NCI-H187 treated with DMSO at 0.1 percent for 48 hours (cell line): ENCODE results near the gene KRTAP2-1.
"Not testable (repeated sequence)": the region's sequence is repeated elsewhere in the genome, so short reads cannot be mapped to it uniquely, and the experiment has no call there.

ENCODE experiments used
- DNase-seq: peaks from one replicate; lab custom pipeline; 2025; lab: John Stamatoyannopoulos, UW

Gene KRTAP2-1, protein sequence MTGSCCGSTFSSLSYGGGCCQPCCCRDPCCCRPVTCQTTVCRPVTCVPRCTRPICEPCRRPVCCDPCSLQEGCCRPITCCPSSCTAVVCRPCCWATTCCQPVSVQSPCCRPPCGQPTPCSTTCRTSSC

DNA sequence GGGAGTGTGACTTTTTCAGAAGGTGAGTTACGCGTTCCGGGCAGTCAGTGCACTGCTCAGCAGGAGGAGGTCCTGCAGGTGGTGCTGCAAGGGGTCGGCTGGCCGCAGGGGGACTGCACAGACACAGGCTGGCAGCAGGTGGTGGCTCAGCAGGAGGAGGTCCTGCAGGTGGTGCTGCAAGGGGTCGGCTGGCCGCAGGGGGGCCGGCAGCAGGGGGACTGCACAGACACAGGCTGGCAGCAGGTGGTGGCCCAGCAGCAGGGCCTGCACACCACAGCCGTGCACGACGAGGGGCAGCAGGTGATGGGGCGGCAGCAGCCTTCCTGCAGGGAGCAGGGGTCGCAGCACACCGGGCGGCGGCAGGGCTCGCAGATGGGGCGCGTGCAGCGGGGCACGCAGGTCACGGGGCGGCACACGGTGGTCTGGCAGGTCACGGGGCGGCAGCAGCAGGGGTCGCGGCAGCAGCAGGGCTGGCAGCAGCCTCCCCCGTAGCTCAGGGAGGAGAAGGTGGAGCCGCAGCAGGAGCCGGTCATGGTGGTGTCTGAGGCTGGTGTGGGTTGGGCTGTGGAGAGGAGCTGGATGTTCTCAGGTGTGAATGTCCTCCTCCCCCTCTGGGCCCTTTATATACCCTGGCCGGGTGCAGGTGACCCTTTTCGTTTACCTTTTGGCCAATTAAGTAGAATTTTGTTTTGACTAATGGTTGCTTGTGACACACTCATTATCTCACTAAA, at the start of gene KRTAP2-1:
Gene KRTAP2-1, minus strand, starts transcription at position 582 of the 731 bp plus-strand sequence. Its CDS starts 49 bp downstream, at position 533.
- DNase-seq: not testable (repeated sequence)

DNA sequence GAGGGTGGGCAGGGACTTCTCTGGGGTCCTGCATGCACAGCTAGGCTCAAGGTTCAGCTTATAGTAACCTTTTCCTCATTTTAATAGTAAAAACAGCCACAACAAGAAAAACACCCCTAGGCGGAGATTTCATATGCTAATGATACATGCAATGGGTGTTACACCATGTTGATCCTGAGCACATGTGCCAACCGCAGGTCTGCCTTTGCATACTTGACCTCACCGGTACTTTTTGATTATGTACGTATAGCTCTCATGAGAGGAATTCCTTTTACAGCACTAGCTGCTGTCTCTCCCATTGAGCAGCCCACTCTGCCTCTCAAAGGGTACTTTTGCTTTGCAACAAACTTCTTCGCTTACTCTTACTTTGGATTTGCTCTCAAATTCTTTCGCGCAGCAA, 48.9 kb upstream of the KRTAP2-1 start:
- no peak for DNase-seq

DNA sequence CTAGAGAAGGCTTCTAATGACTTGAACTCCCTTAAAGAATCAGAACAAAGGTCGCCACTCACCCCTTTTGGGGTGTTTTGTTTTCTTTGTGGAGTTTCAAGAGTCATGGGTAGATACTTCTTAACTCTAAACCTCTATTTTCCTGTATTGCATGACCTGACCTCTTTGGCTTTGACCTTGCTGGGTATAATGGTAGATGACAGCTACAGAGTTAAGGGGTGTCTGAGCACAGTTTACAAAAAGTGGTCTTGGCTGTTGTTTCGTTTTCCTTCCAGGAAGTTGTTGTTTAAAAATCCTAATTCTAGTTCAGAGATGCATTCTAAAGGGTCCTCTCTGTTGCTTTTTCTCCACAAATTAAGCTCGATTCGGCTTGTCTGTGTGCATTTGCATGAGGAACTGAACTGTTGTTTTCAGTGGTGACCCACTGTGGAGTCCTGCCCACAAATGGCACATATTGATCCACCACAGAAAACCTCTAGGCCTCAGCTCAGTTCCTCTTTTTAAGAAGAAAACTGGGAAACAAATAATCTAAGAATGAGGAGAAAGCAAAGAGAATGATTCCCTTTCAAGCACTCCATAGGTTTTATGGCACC, 41.7 kb upstream of the KRTAP2-1 start:
- DNase-seq: not testable (repeated sequence)

DNA sequence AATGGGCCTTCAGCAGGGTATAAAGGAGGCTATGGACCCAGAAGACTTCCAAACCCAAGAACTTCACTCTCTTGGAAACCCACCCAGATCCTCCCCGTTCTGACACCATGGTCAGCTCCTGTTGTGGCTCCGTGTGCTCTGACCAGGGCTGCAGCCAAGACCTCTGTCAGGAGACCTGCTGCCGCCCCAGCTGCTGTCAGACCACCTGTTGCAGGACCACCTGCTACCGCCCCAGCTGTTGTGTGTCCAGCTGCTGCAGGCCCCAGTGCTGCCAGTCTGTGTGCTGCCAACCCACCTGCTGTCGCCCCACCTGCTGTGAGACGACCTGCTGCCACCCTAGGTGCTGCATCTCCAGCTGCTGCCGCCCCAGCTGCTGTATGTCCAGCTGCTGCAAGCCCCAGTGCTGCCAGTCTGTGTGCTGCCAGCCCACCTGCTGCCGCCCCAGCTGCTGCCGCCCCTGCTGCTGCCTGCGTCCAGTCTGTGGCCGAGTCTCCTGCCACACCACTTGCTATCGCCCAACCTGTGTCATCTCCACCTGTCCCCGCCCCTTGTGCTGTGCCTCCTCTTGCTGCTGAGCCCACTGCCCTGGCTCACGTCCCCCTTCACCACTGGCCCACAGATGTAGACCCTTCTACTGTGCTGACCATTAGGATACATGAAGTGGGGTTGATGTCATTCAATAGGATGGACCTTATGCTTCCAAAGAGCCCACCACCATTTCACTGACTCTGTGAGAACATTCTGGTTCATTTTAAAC, 37.2 kb upstream of the KRTAP2-1 start, which contains the start of gene KRTAP4-7:
Gene KRTAP4-7, plus strand, starts transcription at position 51 of the 757 bp plus-strand sequence. Its CDS starts 57 bp downstream, at position 108.
- DNase-seq: not testable (repeated sequence)

DNA sequence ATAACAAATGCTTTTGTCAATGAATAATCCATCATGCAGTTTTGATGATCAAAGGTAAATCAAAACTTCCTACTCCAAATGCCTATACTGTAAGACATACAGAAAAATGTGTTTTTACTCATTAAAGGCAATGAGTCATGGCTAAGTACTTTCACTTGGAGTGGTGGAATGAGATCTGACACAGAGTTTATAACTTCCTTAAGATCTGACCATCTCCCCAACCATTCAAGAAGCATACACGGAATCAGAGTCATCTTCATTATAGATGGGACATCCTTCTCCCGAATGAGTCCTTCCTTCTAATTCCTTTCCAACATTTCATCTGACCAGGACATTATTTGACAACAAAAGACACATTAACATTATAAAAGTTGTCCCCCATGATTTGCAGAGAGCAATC, 36.3 kb upstream of the KRTAP2-1 start:
- DNase-seq: not testable (repeated sequence)

DNA sequence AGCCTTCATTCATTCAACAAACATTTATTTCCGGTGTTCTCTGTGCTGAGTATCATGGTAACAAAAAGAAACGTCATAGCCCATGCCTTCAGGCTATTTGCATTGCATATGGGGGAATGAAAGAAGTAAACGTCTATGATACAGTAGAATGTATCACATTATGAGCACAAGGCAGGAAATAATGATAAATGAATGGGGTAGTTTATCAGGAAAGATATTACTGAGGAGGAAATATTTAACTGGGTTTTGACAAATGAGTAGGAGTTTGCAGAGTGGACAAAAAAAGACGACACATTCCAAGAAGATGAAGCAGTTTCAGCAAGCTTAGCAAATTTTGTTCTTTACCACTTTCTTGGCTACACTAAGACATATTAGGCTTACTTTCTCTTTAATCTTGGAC, 35.5 kb upstream of the KRTAP2-1 start:
- DNase-seq: no peak

DNA sequence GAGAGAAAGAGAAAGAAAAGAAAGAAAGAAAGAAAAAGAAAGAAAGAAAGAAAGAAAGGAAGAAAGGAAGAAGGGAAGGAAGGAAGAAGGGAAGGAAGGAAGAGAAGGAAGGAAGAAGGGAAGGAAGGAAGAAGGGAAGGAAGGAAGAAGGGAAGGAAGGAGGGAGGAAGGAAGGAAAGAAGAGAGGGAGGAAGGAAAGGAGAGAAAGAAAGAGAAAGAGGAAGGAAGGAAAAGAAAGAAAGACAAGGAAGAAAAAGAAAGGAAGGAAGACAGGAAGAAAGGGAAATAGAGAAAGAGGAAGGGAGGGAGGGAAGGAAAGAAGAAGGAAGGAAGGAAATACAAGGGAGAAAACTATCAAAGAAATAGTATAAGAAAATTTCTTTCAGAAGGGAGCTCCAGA, 29.7 kb upstream of the KRTAP2-1 start:
- no peak for DNase-seq

DNA sequence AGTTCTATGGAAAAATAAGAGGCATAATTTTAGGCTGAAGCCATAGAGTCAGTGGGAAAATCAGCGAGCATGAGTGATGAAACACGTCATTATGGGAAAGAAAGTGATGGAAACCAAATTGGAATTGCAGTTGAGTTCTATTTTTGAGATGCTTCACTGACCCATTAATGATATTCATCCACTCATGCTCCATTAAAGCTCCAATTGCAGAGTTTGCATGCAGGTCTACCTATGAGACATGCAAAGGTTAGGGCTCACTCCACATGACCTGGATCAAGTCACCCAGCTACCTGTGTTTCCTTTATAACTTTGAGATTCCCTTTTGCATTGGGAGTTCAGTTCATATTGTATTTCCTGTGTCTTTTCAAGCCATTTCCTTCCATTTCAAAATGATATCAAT, 26.6 kb upstream of the KRTAP2-1 start:
- no peak for DNase-seq

DNA sequence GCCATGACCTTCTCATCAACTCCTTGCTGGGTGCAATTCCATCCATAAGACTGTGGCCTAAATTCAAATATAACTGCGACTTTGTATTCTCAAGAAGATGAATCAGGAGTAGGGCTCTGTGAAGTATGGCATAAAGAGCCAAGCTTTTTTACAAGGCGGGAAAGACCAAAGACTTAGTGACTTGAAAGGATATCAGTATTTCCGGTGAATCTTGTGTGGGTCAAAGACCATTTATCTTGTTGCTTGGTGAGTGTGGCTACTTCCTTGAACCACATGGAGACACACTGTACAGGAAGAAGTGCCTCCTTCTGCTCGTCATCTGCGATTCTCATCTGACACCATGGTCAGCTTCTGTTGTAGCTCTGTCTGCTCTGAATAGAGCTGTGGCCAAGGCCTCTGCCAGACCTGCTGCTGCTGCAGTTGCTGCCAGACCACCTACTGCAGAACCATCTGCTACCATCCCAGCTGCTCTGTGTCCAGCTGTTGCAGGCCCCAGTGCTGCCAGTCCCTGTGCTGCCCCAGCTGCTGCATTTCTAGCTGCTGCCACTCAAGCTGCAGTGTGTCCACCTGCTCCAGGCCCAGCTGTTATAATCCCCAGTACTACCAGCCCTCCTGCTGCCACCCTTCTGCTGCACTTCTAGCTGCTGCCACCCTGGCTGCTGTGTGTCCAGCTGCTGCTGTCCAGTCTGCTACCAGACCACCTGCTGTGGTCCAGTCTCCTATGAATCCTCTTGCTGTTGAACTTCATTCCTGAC, 24.7 kb upstream of the KRTAP2-1 start:
- no peak for DNase-seq

DNA sequence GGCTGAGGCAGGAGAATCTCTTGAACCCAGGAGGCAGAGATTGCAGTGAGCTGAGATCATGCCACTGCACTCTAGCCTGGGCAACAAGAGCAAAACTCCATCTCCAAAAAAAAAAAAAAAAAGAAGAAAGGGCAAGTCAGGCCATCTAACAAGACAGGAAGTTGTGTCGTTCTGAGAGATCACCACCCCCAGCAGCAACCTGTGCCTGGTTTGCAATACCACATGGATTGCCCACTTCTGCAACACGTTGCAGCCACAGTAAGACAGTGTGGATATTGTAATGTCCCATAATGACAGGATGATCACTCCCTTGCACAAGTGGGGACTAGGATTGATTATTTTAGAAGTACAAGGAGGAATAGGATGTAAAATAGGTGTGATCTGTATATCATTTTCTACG, 21.9 kb upstream of the KRTAP2-1 start:
- no peak for DNase-seq

DNA sequence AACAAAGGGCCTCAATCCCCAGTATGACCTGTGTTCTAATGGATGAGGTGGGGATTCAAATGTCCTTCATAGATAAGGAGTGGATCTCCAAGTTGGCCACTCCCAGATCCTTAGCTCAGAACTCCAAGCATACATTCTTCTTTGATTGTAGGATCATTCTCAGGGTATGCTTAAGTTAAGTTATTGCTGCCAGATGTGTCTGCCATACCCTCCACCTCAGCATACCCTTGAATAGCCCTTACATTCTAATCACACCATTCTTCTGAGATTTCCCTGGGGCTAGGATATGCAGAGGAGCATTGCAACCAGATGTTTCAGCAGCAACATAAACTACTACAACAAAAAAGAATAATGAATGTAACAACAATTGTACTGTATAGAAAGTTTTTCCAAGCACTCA, 20.2 kb upstream of the KRTAP2-1 start:
- DNase-seq: no peak

DNA sequence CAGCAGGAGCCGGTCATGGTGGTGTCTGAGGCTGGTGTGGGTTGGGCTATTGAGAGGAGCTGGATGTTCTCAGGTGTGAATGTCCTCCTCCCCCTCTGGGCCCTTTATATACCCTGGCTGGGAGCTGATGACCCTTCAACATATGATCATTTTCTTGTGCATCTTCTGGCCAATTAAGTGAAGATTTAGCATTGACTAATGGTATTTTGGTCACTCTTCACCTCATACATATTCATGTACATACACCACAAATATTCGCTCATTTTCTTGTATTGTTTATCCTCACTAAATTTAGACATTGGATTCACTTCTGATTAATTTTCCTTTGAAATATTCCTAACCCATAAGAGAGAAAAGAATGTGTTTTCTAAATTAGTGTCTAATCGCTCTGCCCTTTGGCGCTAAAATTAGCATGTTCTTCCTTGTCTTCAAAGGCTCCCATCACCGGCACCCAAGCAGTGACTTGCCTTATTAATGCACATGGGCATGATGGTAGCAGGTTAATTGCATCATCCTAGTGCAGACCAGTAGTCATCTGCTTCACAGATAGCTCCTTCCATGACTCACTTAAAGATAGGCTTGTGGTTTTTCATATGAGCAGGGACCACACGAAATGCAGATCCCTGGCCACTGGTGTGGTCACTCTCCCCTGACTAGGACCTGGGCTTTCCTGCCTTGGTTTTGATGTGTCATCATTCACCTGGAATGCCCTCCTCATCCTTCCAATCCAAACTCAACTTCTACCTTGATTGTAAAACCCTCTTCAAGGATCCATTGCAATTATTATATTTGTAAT, 18.9 kb upstream of the KRTAP2-1 start, which contains the start of gene KRTAP2-4:
Gene KRTAP2-4, minus strand, starts transcription at position 51 of the 796 bp plus-strand sequence. Its CDS starts 34 bp downstream, at position 17.
- DNase-seq: no peak

DNA sequence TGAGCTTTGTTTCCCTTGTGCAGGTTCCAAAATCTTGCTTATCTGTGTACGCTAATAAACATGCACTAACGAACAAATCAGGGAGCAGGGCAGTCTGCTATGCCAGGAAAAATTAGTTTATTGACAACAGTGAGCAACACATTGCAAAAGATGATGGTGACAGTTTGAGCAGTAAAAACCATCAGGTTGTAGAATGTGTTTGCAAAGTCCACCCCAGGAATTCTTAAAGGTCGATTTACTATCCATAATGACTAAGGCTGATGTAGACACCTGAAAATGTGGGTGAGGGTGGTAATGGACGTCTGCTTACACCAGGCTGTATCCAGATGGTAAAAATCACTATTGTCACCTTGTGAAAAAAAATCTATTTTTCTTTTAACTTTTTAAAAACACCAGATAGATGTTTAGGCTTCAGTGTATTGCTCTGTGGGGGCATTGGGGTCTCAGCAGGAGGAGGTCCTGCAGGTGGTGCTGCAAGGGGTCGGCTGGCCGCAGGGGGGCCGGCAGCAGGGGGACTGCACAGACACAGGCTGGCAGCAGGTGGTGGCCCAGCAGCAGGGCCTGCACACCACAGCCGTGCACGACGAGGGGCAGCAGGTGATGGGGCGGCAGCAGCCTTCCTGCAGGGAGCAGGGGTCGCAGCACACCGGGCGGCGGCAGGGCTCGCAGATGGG, 18.0 kb upstream of the KRTAP2-1 start:
- not testable (repeated sequence) for DNase-seq

DNA sequence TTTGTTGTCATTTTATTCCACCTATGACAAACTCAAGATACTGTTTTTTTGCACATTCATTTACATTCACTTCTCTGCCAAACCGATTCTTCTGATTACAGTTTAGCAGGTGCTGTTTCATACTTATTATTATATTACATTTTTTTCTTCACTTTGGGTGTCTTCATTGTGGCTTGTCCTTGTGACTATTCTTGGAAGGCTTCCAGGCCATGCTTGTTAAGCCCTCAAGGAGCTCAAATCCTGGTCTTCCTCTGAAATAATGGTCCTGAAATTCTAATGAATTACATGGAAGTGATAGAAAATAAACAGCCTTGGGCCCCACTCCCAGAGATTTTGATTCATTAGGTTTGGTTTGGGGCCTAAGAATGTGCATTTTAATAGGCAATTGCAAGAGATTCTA, 17.2 kb upstream of the KRTAP2-1 start:
- no peak for DNase-seq

DNA sequence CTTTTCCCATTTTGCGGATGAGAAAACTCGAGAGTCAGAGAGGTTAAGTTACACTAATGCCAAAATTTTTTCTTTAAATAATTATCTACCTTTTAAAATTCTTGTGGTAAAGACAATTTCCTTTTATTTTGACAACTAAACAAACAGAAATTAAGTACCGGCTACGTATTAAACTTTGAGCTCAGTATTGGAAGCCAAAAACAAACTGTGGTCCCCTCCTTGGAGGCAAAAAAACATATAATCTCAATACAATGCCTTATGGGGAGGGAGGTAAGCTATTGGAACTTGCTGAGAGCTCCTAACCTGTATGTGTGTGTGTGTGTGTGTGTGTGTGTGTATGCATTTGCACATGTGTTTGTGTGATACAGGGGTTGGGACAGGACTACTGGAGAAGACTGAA, 16.3 kb upstream of the KRTAP2-1 start:
- DNase-seq: no peak

DNA sequence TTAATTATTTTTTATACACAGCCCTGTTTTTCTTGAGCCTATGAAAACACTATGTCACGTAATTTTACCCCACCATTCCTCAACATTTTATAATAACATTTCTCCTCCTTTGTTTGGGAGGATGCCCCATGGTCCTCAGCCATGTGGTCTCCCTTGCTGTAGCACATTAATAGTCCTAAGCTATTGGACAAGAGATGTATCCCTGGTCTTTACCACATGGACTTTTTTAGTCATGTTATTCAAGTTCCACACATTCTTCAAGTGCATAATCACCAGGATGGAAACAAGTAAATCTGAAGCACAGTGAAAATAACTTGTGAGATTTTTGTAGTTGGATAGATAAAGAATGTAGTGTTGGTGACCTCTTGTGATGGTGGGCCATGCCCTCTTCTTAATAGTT, 14.8 kb upstream of the KRTAP2-1 start:
- no peak for DNase-seq

DNA sequence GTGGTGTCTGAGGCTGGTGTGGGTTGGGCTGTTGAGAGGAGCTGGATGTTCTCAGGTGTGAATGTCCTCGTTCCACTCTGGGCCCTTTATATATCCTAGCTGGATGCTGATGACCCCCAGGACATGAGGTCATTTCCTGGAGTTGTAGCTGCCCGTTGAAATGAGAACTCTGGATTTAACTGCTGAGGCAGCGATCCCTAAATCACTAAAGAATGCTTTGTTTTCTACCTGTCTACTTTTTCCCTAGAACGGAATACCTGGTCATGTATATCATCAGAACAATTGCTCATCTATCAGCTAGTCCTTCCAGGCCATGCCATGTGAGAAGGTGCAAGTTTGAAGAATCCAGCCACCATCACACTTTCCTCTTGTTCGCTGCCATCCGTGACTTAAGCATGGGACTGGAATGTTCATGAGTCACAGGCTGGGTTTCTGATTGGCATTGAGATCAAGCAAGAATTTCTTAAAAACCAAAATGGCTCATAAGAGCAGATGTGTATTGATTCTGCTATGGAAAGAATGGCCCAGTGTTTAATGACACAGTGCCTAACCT, 13.0 kb upstream of the KRTAP2-1 start, which contains the start of gene KRTAP2-3:
Gene KRTAP2-3, minus strand, starts transcription at position 63 of the 553 bp plus-strand sequence. CDS start 64 bp downstream, outside the sequence.
- no peak for DNase-seq

DNA sequence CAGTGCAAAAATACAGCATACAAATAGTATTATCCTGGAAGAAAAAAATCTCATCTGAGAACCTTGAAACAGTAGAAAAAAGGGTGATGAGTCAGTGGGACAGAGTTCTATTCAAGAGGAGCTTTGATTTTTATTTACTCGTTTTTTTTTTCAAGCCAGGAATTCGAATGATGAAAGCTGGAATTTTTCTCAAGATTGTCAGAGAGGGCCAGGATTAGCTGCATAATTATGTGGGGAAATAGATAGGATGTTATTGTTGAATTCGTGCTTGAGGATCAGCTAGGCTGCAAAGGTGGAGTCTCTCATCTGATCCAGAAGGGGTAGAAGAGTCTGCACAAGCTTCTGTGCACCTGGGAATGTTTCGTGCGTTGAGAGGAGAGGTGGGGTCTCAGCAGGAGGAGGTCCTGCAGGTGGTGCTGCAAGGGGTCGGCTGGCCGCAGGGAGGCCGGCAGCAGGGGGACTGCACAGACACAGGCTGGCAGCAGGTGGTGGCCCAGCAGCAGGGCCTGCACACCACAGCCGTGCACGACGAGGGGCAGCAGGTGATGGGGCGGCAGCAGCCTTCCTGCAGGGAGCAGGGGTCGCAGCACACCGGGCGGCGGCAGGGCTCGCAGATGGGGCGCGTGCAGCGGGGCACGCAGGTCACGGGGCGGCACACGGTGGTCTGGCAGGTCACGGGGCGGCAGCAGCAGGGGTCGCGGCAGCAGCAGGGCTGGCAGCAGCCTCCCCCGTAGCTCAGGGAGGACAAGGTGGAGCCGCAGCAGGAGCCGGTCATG, 12.3 kb upstream of the KRTAP2-1 start:
- DNase-seq: not testable (repeated sequence)

DNA sequence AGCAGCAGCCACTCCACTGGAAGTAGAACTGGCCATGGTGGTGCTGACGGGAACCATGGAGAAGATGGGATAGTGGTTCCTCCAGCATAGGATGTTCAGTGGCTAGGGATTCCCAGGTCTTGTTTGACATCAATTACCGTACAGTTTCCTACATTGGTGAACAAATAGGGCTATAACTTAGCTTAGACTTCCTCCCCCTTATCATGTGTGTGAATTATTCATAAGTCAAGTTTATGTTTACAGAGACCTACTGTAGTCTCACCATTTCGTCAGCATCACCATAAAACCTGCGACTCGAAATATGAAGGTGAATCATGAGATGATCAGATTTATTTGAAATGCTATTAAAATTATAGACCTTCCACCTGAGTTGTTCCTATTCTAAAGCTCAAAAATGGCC, 11.6 kb upstream of the KRTAP2-1 start:
- no peak for DNase-seq
